ENCODE measurements around the gene SMAD6. TPM values are rescaled to one million over a fixed set of nuclear protein-coding genes. Genes with fewer than 3 reads are reported as not detected.

Gene SMAD6
- total RNA-seq, 4 donors from 2014 or later: 9.2 to 68.8 (median 12.4) TPM

- no peak for TF ChIP-seq CTCF (IDR thresholded peaks at IDR 0.05; ENCODE audit: low read depth)
Observed at GRCh38 chr15:66773129-66773873, 71.3 kb downstream of the SMAD6 start.

- no peak for TF ChIP-seq CTCF (IDR thresholded peaks at IDR 0.05; ENCODE audit: low read depth)
Observed at GRCh38 chr15:66774001-66774814, 72.2 kb downstream of the SMAD6 start.

GRCh38 chr15:66775127-66776105, 73.4 kb downstream of the SMAD6 start:
- TF ChIP-seq CTCF (IDR thresholded peaks at IDR 0.05; ENCODE audit: low read depth): no peak

GRCh38 chr15:66777054-66777453, 75.0 kb downstream of the SMAD6 start:
- TF ChIP-seq CTCF (IDR thresholded peaks at IDR 0.05; ENCODE audit: low read depth): no peak

GRCh38 chr15:66777596-66778313, 75.7 kb downstream of the SMAD6 start:
- no peak for TF ChIP-seq CTCF (IDR thresholded peaks at IDR 0.05; ENCODE audit: low read depth)

- TF ChIP-seq CTCF (IDR thresholded peaks at IDR 0.05; ENCODE audit: low read depth): no peak
Observed at GRCh38 chr15:66778314-66778665, 76.3 kb downstream of the SMAD6 start.
